Astrocyte (in vitro differentiated cells and primary cell): Measurements from ENCODE around the gene CDH22.

Experiments used
- CTCF ChIP-seq: IDR thresholded peaks from 2 replicates; pipeline ENCODE4 v1.5.1; 2011; ENCODE audit warnings: low read depth, mild to moderate bottlenecking, inconsistent platforms, low read length, moderate library complexity; ENCODE audit not compliant: insufficient read depth
- EZH2 ChIP-seq: IDR thresholded peaks from 2 replicates; pipeline ENCODE4 v1.6.1; 2012; ENCODE audit warnings: mild to moderate bottlenecking, low read length, inconsistent platforms; ENCODE audit not compliant: insufficient read depth

GRCh38 chr20:46311719-46312074 is 3.4 kb upstream of the CDH22 start:
- TF ChIP-seq CTCF: no peak
- no peak for TF ChIP-seq EZH2
